Lower leg skin (tissue), 3 donors: Measurements from ENCODE around the gene MSH3.

Experiments used
- CTCF ChIP-seq, 3 donors: fragments of 450-650 bp; IDR thresholded peaks; one replicate each; pipeline ENCODE4 v1.5.1; 2016; ENCODE audit warnings: antibody characterized with exemption in 3 of 3, mild to moderate bottlenecking in 3 of 3, moderate library complexity in 2 of 3
- POLR2A ChIP-seq, 2 donors: fragments of 450-650 bp; IDR thresholded peaks; one replicate each; pipeline ENCODE4 v1.6.1; 2016 to 2017; ENCODE audit warnings: antibody characterized with exemption in 2 of 2, mild to moderate bottlenecking in 1 of 2, moderate library complexity in 1 of 2

GRCh38 chr5:80754900-80755299 is 100.4 kb downstream of the MSH3 start:
- no peak for TF ChIP-seq CTCF (IDR thresholded peaks at IDR 0.05)
- no peak for TF ChIP-seq POLR2A (IDR thresholded peaks at IDR 0.05)
